ENCODE measurements around the gene PROX2.

Gene PROX2

GRCh38 chr14:74905595-74906142 is 29.7 kb upstream of the PROX2 start:
- TF ChIP-seq POLR2AphosphoS5 (IDR thresholded peaks at IDR 0.05; ENCODE audit: borderline replicate concordance, low read depth, low read length), result peak; percentile 45; the same call in 1 of the 2 replicates
- TF ChIP-seq EZH2 (IDR thresholded peaks at IDR 0.05), result no peak
- no peak for DNase-seq (ENCODE audit: low read depth, low spot score)
- H3K27ac ChIP-seq, result no peak overlapping the region
- H3K4me3 ChIP-seq, result no peak overlapping the region
- peaks cover 35% of the 10 kb centered on the region for H3K36me3 ChIP-seq (ENCODE audit: insufficient read depth, low read length)
- H3K9me3 ChIP-seq (ENCODE audit: low read depth, low read length), result no peaks in the 10 kb centered on the region
- no peak overlapping the region for H3K9ac ChIP-seq (ENCODE audit: insufficient read length)

DNA sequence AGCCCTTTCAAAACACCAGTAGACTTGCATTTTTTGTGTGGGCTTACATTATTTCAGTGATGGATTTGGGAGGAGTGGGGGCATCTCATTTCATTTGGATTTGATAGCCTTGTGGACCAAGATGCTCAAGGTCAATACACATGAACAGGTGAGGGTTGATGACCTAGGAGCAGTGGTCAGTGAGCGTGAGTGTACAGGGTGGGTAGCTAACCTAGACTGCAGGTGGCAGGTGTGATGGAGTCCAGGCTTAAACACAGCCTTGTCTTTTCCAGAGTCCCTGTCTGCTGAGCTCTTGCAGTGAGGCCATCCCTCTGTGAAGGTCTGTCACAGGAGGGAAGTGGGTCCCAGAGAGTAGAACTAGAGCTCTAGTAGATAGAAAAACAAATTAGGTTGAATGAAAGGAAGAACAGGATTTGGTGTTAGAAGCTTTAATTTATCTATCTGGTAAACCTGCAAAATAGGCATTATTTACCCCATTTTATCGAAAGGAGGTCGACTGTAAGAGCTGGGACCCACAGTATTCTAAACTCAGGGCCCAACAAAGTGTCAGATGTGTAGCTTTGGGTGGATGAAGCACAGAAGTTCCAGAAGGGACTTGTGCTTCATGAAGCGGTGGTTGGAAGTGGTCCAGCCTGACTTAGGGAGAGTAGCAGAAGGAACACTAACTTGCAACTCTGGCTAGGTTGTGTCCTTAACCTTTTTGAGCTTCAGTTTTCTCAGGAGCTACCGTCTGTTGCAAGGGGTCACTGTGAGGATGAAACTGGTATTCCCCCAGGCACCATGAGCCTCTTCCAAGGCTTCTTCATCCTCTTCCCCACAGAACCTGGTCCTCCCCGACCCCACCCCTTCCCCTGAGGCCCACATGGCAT is 28.9 kb upstream of the PROX2 start:
- H3K27ac ChIP-seq, result peak overlapping the region; percentile 17; the same call in 1 of the 2 replicates
- no peak overlapping the region for H3K9ac ChIP-seq (ENCODE audit: insufficient read length)
- no peaks in the 10 kb centered on the region for H3K9me3 ChIP-seq (ENCODE audit: low read depth, low read length)
- no peak for DNase-seq (ENCODE audit: low read depth, low spot score)
- H3K4me3 ChIP-seq, result no peak overlapping the region
- TF ChIP-seq EZH2 (IDR thresholded peaks at IDR 0.05) (no peak), POLR2AphosphoS5 (IDR thresholded peaks at IDR 0.05; ENCODE audit: borderline replicate concordance, low read depth, low read length) (no peak), FOXP2 (optimal IDR thresholded peaks at IDR 0.05; ENCODE audit: control extremely low read depth, extremely low read length, insufficient read depth) (no peak)
- H3K36me3 ChIP-seq (ENCODE audit: insufficient read depth, low read length), result peaks cover 43% of the 10 kb centered on the region

DNA sequence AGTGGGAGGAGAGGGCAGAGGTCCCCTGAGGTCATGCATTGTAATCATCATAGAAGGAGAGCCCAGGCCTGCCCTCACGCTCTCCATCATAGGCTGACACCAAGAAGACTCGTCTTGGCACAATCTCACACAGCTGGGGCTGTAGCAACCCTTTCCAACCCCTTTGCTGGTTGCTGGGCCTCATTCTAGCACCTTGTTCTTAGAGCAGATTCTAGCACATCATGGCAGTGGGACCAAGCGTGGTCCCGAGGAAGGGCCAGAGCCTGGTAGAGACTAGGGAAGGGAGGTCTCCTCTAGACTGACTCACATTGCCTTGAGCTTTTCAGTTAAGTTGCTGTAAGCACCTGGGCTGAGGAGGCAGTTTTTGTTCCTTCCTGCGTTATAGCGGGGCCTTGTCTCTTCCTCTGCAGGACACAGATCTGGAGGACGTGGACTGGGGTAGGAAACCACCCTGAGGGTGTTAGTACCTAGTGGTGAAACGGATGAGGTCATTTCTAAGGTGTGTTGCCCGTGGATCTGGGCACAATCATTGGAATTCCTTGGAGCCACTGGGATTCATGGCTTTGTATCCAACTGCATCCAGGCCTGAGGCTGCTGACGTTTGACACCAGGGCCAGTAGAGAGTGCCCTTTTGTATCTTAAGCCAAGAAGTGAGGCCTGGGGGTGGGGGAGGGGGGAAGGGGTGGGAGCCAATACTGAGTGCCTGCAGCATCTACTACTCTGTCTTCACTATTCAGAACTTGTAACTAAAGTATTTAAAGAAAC is 27.2 kb upstream of the PROX2 start:
- peaks cover 61% of the 10 kb centered on the region for H3K36me3 ChIP-seq (ENCODE audit: insufficient read depth, low read length)
- no peak overlapping the region for H3K27ac ChIP-seq
- TF ChIP-seq FOXP2 (optimal IDR thresholded peaks at IDR 0.05; ENCODE audit: control extremely low read depth, extremely low read length, insufficient read depth), result no peak
- H3K9me3 ChIP-seq (ENCODE audit: low read depth, low read length), result no peaks in the 10 kb centered on the region
- H3K4me3 ChIP-seq, result no peak overlapping the region
- no peak overlapping the region for H3K9ac ChIP-seq (ENCODE audit: insufficient read length)
- DNase-seq (ENCODE audit: low read depth, low spot score), result no peak

DNA sequence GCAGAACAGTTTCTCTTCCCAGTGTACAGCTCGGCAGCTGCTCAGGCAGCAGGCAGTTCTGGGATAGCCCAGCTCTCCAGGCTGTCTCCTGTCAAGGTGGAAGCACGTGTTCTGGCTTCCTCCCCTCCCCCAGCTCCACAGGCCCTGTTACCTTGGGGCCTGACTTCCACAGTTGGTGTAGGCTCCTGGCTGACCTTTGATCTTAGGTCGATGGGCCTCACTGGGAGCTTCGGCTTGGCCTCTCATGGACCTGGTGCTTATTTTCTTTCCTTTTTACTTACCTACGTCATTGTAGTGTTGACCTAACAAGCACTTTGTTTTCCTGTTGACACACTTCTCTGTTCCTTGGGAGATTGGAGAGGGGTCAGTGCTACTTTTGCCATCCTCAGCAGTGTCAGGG is 22.7 kb upstream of the PROX2 start:
- DNase-seq (ENCODE audit: low read depth, low spot score), result no peak
- Histone ChIP-seq H3K9ac (ENCODE audit: insufficient read length) (no peak overlapping the region), H3K4me3 (no peak overlapping the region), H3K36me3 (ENCODE audit: insufficient read depth, low read length) (peaks cover 94% of the 10 kb centered on the region), H3K9me3 (ENCODE audit: low read depth, low read length) (no peaks in the 10 kb centered on the region), H3K27ac (no peak overlapping the region)
- no peak for TF ChIP-seq POLR2AphosphoS5 (IDR thresholded peaks at IDR 0.05; ENCODE audit: borderline replicate concordance, low read depth, low read length)

- no peak for TF ChIP-seq POLR2AphosphoS5 (IDR thresholded peaks at IDR 0.05; ENCODE audit: borderline replicate concordance, low read depth, low read length)
- no peak for TF ChIP-seq FOXP2 (optimal IDR thresholded peaks at IDR 0.05; ENCODE audit: control extremely low read depth, extremely low read length, insufficient read depth)
- TF ChIP-seq EZH2 (IDR thresholded peaks at IDR 0.05), result no peak
- no peak for DNase-seq (ENCODE audit: low read depth, low spot score)
- H3K4me3 ChIP-seq, result no peak overlapping the region
- H3K36me3 ChIP-seq (ENCODE audit: insufficient read depth, low read length), result peaks cover 97% of the 10 kb centered on the region
- no peaks in the 10 kb centered on the region for H3K9me3 ChIP-seq (ENCODE audit: low read depth, low read length)
- no peak overlapping the region for H3K27ac ChIP-seq
- H3K9ac ChIP-seq (ENCODE audit: insufficient read length), result no peak overlapping the region
Measured at GRCh38 chr14:74898083-74898482, 22.1 kb upstream of the PROX2 start.

DNA sequence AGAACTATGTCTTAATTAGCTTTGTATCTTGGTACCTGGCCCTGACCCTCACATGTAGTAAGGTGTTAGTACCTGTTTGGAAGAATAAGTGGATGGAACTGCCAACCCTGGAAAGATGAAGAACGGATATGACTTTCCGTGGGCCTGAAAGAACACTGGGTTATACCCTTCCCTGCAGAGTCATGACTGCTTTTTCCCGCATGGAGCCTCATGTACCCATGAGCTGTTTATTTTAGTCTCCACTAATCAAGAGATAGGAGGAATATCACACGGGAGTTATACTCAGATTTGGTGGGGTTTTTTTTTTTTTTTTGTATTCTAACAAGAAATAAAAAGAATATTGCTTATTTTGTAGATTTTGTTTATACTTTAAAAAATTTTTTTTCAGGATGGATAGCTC is 21.7 kb upstream of the PROX2 start:
- Histone ChIP-seq H3K27ac (no peak overlapping the region), H3K4me3 (no peak overlapping the region), H3K9ac (ENCODE audit: insufficient read length) (no peak overlapping the region), H3K36me3 (ENCODE audit: insufficient read depth, low read length) (peaks cover 97% of the 10 kb centered on the region), H3K9me3 (ENCODE audit: low read depth, low read length) (no peaks in the 10 kb centered on the region)
- TF ChIP-seq FOXP2 (optimal IDR thresholded peaks at IDR 0.05; ENCODE audit: control extremely low read depth, extremely low read length, insufficient read depth) (no peak), POLR2AphosphoS5 (IDR thresholded peaks at IDR 0.05; ENCODE audit: borderline replicate concordance, low read depth, low read length) (no peak), EZH2 (IDR thresholded peaks at IDR 0.05) (no peak)
- DNase-seq (ENCODE audit: low read depth, low spot score), result no peak

DNA sequence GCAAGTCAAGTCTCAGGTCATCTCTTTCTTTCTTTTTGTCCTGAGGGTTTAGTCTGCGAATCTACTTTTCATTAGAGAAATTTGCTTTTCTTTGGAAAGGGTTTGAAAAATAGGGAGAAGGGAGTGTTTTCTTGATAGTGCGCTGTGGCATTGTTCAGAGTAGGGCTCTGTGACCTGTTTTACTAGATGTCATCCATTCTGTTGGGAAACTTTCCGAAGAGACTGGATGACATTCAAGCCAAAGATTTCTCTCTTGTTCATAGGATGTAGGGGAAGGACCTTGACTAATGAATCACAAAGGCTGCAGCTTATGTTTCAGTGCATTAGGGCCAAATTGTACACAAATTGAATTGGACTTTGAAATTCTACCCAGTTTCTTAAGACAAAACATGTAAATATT is 20.5 kb upstream of the PROX2 start:
- TF ChIP-seq EZH2 (IDR thresholded peaks at IDR 0.05), result no peak
- TF ChIP-seq POLR2AphosphoS5 (IDR thresholded peaks at IDR 0.05; ENCODE audit: borderline replicate concordance, low read depth, low read length), result no peak
- no peak for TF ChIP-seq FOXP2 (optimal IDR thresholded peaks at IDR 0.05; ENCODE audit: control extremely low read depth, extremely low read length, insufficient read depth)
- Histone ChIP-seq H3K36me3 (ENCODE audit: insufficient read depth, low read length) (peaks cover 97% of the 10 kb centered on the region), H3K9ac (ENCODE audit: insufficient read length) (no peak overlapping the region), H3K4me3 (no peak overlapping the region), H3K9me3 (ENCODE audit: low read depth, low read length) (no peaks in the 10 kb centered on the region), H3K27ac (no peak overlapping the region)
- no peak for DNase-seq (ENCODE audit: low read depth, low spot score)

GRCh38 chr14:74893614-74894091 is 17.7 kb upstream of the PROX2 start:
- DNase-seq (ENCODE audit: low read depth, low spot score), result no peak

More at GRCh38 chr14:74893614-74894091, 17.7 kb upstream of the PROX2 start:
- no peak overlapping the region for H3K9ac ChIP-seq (ENCODE audit: insufficient read length)
- TF ChIP-seq EZH2 (IDR thresholded peaks at IDR 0.05), result no peak
- no peaks in the 10 kb centered on the region for H3K9me3 ChIP-seq (ENCODE audit: low read depth, low read length)
- H3K27ac ChIP-seq, result no peak overlapping the region
- peaks cover 95% of the 10 kb centered on the region for H3K36me3 ChIP-seq (ENCODE audit: insufficient read depth, low read length)
- no peak overlapping the region for H3K4me3 ChIP-seq
